ENCODE measurements around the gene CHST11.

CHST11 gene

DNA sequence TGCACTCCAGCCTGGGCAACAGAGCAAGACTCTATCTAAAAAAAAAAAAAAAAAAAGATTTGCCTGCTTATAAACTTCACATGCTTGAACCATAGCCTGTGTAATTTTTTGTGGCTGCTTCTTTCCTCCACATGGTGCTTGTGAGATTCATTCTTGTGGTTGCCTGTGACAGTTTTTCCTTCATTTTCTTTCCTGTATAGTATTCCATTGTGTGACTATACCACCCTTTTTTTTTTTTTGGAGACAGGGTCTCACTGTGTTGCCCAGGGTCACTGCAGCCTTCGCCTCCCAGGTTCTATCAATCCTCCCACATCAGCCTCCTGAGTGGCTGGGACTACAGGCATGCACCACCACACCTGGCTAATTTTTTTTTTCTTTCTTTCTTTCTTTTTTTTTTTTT, 22.6 kb upstream of the CHST11 start:
- no peak for DNase-seq

DNA sequence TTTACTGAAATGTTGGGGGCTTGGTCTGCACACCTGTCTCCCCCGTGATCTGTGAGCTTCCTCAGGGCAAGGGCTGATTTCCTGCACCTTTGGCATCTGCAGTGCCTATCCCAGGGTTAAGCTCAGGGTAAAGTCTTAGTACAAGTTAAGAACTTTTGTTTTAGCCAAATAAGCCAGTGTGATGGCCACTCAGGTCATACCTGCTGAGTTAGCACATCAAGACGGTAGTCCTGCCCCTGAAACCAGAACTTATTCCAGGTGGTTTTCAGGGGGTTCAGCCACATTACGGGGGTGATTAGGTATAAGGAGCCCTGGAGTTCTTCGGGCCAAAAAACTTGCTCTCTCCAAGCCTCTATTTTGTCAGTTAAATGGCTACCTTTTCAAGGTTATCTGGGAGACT, 21.6 kb upstream of the CHST11 start:
- DNase-seq: no peak

DNA sequence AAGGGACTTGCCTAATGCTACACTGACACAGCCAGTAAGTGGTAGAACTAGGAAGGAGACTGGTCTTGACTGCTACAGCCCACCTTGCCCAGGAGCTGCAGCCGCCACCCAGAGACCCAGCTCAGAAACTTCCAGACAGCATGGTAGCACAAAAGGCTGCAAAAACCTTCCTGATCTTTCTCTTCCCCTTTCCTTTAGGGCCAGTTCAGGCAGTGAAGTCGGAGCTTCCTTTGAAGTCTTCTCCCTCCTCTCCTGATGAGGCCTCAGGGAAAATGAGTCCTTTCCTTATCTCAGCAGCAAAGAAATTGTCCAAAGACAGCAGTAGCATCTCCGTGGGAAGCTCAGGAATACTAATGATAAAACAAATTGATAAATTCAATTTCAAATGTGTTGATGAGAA, 21.0 kb upstream of the CHST11 start:
- DNase-seq: no peak

DNA sequence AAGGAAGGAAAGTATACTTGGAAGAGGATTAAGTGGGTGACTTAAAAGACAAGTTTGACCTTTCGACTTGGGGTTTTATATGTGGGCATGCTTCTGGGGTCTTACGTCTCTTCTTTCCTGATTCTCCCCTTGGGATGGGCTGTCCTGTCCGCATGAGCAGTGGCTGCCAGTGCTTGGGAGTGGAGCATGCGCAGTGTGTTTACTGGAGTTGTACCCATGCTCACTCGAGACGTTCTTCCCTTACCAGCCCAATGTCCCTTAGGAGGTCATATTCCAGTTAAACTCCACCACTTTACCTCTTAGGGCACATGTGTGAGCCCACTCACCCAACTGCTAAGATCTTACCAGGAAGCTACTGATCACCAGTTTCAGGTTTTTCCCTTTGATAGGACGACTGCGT, 20.0 kb upstream of the CHST11 start:
- DNase-seq: no peak

DNA sequence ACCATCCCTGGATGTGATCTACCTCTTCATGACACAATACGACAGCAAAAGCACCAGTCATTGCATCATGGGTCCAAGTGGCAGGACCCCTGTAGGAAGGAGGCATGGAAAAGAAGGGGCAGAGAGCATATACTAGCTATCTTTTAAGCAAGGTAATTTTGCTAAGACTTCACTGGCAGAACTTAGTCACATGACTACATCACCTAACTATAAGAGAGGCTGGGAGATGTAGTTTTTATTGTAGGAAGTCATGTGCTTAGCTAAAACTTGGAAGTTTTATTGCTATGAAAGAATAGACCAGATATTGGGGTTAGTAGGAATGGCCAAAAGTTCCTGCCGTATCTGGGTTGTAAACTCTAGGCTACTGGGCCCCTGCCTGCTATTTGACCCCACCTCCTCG, 18.6 kb upstream of the CHST11 start:
- DNase-seq: no peak

DNA sequence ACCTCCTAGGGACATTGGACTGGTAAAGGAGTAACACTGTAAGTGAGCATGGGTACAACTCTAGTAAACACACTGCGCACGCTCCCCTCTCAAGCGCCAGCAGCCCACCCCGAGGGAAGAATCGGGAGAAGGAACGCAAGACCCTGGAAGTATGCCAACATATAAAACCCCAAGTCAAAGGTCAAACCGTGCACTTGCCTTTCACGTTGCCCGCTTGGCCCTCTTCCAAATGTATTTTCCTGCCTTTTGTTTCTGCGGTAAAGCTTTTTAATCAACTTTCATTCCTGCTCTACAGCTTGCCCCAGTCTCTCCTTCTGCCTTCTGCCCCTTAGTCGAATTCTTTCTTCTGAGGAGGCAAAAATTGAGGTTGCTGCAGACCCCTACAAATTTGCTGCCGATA, 17.6 kb upstream of the CHST11 start:
- no peak for DNase-seq

DNA sequence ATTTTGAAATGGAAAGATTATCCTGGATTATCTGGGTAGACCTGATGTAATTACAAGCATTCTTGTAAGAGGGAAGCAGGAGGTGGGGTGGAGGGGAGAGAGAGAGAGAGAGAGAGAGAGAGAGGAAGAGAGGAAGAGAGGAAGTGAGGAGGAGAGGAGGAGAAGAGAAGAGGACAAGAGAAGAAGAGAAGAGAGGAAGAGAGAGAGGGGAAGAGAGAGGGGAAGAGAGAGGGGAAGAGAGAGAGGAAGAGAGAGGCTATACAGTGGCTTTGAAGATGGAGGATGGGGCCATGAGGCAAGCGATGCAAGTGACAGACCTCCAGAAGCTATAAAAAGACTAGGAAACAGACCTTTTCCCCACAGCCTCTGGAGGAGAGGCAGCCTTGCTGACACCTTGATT, 13.7 kb upstream of the CHST11 start:
- DNase-seq: no peak

DNA sequence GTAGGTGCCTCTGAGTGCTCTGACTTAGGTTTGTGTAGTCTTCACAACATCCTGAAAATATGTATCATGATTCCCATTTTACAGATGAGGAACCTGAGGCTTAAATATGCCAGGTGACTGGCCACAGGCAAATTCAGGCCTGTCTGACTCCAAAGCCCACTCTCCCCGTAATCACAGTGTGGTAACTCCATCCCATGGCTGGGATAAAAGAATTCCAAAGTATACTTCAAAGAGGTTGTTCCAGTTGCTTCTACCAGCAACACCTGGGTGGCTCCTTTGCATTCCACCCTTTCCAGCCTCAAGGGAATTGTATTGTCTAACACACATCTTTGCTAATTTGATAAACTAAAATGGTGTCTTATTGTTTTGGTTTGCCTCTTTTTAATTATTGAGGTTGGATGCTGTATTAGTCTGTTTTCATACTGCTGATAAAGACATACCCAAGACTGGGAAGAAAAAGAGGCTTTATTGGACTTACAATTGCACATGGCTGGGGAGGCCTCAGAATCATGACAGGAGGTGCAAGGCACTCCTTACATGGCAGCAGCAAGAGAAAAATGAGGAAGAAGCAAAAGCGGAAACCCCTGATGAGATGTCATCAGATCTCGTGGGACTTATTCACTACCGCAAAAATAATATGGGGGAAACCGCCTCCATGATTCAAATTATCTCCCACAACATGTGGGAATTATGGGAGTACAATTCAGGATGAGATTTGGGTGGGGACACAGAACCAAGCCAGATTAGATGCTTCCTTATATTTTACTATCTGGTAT, 9.9 kb upstream of the CHST11 start:
- no peak for DNase-seq

DNA sequence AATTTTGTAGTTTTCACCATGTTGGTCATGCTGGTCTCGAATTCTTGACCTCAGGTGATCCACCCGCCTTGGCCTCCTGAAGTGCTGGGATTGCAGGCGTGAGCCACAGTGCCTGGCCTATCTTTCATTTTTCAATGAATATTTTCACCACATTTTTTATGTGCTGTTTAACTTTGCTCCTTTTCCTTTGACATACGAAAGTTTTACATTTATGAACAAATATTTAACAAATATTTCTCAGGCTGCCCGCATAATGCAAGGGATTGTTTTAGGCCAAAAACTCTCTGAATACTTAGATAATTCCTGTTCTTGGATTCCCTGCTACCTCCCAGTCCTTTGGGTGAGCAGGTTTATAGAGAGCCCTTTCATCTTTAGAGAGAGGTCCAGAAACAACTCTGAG, 8.7 kb upstream of the CHST11 start:
- DNase-seq: no peak

DNA sequence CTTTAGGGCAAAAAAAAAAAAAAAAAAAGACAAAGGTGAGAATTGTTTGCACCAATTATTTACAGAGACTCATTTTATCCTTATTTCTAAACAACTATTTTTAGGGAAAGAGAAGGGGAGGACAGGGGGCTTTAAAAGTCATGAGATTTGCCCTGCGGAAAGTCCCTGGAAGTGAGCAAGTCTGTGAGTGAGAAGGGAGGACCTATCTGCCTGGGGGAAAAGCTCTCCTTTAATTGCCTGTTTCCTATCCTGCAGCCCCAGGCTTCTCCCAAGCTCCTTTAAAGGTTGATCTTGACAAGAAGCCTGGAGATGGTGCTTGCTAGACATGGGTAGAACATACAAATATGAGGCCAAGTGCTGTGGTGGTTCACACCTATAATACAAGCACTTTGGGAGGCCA, 8.3 kb upstream of the CHST11 start:
- DNase-seq: no peak

DNA sequence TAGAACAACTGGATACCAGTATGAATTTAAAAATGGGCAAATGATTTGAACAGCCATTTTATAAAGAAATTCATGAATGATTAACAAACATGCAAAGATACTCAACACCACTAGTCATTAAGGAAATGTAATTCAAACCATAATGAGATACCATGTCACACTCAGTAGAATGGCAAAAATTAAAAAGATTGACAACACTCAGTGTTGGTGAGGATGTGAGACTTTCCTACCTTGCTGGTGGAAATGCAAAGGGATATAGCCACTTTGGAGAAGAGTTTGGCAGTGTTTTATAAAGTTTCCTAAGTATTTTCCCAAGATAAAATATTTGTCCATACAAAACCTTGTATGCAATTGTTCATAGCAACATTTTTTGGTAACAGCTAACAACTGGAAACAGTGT, 6.0 kb upstream of the CHST11 start:
- no peak for DNase-seq

DNA sequence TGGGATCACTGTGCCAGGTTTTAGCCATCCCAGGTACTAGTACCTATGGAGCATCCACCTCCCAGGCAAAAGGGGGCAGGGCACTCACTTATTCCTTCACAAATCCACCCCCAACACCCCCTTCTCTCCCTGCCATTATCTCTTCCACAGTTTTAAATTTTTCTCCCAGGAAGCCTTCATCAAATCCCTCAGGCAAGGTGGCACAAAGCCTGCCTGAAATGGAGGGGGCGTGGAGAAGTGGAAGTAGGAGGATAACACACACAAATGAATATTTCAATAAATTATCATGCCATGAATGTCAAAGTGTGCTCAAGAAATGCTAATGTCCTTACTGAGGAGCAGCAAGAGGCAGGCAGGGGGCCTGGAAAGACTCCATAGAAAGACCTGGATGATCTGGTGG, 4.7 kb upstream of the CHST11 start:
- DNase-seq: no peak

DNA sequence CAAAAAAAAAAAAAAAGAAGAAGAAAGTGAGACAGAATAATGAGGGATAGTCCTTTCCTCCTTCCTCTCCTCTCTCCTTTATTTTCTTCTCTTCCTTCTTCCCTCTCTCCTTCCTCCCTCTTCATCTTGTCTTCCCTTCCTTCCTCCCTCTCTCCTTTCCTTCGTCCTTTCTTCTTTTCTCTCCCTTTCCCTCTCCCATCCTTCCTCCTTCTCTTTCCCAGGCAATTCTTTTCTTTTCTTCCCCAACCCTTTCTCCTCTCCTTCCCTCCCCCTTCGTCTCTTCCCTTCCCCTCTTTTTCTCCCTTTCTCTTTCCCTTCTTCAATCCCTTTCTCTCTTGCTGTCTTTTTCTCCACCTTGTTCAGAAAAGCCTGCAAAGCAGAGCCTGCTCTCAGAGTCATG, 3.6 kb upstream of the CHST11 start:
- no peak for DNase-seq

DNA sequence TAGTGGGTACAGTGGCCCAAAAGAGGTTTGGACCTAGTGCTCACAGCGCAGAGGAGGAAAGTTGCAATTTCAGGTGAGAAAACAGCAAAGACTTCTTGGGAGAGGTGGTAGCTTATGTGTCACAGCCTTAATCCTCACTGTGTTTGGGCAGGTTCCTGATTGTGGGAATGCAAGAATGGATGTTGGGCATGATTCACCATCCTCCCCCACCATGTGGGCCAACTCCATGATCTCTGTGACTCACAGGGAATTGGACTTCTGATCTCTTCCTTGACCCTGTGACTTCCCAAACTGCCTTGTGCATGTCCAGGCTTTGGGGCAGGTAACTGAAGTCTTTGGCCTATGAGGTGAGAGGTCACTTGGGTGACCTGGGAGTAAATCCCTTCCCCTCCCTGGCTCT, 1.8 kb upstream of the CHST11 start:
- no peak for DNase-seq

DNA sequence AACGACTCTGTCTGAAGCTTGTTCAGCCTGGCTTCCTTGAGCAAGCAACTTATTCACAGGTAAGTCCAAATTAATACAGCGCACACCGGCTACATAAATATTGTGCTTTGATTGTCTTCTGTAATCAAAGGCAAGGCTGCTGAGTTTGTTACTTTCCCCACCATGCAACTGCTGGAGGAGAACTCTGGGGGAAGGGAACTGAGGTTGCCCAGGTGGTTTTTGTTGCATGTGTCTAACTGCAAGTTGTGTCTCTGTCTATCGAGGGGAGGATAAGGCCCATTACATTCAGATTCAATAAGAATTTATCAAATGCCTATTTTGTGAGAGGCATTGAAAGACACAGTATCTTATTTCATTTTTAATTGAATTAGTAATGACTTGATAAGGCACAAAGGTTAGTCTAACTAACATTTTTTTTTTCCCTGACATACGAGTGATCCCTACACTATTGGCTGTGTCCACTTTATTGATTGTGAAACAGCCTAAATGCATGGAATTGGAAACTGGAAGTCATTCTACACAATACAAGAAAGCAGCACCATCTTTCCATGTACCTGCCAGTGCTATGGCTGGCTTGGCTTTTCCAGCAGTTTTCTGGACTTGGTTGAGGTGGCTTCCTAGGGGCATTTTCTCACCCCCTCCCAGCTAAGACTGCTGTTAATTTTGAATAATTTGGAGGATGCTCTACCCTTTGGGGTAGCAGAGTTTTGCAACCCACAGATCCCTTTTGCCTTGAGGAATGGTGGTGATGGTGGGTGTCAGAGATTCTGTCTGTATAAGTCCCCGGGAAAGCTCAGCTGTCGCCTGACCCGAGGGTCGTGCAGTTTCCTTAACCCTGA, 951 bp upstream of the CHST11 start:
- no peak for DNase-seq

DNA sequence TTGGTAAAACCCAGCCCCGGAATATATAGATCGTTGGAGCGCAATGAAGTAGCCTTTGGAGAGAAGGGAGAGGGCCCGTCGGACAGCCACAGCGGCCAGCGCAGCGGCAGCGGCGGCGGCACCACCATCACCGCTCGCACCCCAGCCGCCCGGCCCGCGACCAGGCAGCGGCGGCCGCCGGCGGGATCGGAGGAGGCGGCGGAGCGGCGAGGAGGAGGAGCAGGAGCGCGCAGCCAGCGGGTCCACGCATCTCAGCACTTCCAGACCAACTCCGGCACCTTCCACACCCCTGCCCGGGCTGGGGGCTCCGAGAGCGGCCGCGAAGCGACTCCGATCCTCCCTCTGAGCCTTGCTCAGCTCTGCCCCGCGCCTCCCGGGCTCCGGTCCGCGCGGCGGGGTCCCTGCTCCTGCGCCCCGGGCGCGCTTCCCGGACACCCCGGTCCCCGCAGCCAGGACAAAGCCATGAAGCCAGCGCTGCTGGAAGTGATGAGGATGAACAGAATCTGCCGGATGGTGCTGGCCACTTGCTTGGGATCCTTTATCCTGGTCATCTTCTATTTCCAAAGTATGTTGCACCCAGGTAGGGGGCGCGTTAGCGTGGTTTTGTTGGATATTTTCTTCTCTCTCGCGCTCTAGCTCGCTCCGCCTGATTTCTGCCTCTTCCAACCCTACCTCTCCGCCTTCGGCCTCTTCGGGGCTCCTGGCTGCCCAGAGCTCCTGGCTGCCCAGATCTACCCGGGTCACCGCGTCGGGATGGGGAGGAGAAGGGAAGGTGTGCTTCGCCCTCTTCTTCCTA, 400 bp downstream of the CHST11 start:
- DNase-seq: peak; percentile 70

DNA sequence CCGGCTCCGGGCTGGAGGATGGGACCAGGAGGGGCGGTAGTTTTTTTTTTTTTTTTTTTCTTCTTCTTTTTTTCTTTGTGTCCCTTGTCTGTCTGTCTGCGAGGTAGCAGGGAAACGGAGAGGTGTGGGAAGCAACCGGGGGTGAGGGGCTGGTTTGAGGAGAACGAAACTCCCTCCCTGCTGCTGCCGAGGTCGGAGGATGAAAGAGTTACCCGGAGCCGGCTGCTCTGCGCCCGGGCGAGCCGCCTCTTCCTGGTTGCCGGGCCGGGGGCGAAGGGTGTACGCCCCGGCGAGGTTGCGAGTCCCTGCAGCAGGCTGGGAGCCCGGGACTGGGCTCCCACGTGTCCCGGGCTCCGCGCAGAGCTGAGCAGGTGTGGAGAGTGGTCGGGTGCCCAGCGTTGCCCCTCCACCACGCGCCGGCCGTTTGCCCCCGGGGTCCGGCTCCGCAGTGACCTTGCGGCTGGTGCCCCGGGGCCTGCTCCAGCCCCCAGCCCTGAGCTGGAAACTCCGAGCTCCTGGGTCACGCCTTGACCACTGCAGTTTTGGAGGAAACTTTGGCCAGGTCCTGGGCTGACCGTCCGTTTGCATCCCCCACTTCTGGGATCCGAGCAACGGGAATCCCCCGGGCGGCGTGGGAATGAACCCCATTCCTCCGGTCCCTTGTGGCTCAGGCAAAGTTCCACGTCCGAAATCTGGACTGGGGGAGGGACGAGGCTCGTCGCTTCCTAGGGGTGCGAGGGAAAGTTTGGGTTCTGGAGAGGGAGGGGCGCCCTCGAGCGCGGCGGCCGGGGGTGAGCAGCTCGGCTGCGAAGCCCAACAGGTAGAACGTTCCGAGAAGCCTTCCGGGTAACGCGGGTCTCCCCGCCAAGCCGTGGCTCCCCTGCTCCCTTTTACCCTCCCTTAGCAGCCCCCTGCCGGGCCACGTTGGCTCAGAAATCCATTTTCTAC, 1.3 kb downstream of the CHST11 start:
- DNase-seq: no peak

DNA sequence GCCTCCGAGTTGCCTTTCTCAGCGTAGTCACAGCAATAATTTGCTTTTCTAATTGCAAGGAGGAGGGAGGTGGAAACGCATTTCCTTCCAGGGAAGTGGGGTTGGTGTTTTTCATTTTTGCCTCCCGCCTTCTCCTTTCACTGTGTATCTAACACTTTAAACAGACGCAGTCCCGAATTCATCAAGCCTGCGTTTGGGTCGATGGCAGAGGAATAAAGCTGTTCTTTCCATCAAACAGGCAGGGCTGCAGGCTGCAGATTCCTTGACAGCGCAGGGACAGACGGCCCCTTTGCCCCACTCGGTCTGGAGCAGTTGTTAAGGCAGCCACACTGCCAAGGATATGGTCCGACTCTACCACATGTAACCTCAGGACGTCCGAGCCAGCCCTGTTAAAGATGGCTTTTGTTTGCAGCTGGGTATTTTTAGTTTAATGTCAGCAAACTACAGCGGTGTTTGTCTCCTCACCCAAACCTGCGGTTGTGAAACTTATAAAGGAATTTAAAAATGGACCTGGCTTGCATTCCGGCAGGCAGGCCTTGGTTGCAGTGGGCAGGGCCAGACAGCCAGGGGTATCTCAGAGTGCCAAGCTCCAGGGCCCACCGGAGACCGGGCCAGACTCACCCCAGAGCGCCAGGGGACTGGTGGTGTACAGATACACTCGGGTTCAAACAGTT, 2.1 kb downstream of the CHST11 start:
- DNase-seq: no peak

DNA sequence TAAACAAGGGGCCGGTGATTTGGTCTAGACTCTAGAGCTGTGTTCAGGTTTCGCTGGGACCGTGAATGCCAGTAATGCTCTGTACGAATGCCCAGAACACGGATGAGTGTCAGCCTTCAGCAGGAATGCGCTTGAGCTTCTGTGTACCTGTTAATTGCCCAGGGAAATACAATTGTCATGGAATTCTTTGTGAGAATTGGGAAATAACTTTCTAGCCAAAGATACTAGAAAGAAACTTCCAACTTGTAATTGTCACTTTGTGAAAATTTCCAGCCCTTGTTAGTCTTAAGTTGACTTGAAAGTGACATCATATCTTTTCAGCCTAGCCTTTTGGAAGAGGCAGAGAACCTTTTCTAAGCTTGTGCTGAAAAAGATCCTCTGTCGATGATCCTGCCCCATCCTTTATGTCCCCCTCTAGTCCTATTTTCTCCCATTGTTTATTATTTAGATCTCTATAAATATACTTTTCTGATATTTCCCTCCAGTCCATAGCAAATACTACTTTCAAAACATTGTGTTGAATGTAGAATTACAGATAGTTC, 2.7 kb downstream of the CHST11 start:
- DNase-seq: no peak

DNA sequence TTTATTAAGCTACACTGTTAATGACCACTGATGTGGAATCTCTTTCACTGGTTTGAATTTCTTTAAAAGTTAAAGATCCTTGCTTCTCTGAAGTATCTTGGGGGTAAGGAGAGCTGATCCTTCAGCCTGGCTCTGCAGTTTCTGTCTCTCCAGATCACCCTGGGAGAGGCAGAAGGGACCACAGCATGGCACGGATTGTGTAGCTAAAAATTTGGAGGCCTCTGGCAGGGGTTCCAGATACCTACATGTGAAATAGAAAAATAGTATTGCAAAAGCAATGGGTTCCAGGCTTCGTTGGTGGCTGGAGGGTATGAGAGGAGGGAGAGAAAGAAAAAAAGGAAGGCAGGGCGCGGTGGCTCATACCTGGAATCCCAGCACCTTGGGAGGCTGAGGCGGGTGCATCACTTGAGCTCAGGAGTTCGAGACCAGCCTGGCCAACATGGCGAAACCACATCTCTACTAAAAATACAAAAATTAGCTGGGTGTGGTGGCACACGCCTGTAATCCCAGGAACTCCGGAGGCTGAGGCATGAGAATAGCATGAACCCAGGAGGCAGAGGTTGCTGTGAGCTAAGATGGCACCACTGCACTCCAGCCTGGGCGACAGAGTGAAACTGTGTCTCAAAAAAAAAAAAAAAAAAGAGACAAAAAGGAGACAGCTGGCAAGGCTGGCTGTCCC, 3.4 kb downstream of the CHST11 start:
- no peak for DNase-seq
